Fibroblast of mammary gland (primary cell): Measurements from ENCODE around the gene PTRH1.

Experiments used
- DNase-seq: peaks from one replicate; pipeline ENCODE4 v3.0.0-alpha.2; 2010; ENCODE audit warnings: low read depth
- H3K4me3 ChIP-seq: 2 replicates; pipeline ENCODE4 v1.5.1; 2011; ENCODE audit warnings: low read depth, mild to moderate bottlenecking, low read length, moderate library complexity; ENCODE audit not compliant: control insufficient read depth
- TF ChIP-seq, protein P1 (sequence below): conservative IDR thresholded peaks from 2 replicates; pipeline ENCODE4 v1.5.1; 2011; ENCODE audit warnings: low read depth, low read length, inconsistent platforms; ENCODE audit not compliant: control insufficient read depth, insufficient read depth

The PTRH1 gene

GRCh38 chr9:127664678-127665507 lies 50.6 kb downstream of the PTRH1 start:
- TF ChIP-seq, protein P1, sequence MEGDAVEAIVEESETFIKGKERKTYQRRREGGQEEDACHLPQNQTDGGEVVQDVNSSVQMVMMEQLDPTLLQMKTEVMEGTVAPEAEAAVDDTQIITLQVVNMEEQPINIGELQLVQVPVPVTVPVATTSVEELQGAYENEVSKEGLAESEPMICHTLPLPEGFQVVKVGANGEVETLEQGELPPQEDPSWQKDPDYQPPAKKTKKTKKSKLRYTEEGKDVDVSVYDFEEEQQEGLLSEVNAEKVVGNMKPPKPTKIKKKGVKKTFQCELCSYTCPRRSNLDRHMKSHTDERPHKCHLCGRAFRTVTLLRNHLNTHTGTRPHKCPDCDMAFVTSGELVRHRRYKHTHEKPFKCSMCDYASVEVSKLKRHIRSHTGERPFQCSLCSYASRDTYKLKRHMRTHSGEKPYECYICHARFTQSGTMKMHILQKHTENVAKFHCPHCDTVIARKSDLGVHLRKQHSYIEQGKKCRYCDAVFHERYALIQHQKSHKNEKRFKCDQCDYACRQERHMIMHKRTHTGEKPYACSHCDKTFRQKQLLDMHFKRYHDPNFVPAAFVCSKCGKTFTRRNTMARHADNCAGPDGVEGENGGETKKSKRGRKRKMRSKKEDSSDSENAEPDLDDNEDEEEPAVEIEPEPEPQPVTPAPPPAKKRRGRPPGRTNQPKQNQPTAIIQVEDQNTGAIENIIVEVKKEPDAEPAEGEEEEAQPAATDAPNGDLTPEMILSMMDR = no peak
- DNase-seq = peak; percentile 49
- H3K4me3 ChIP-seq = no peak overlapping the region

GRCh38 chr9:127664324-127664677 lies 51.2 kb downstream of the PTRH1 start:
- no peak overlapping the region for H3K4me3 ChIP-seq
- DNase-seq = no peak
- TF ChIP-seq, protein P1 = no peak
